Measurements from ENCODE around the gene GCNA. TPM values are rescaled to one million over a fixed set of nuclear protein-coding genes. Genes with fewer than 3 reads are reported as not detected.
"Not testable (repeated sequence)": the region's sequence is repeated elsewhere in the genome, so short reads cannot be mapped to it uniquely, and the experiment has no call there.

GCNA gene
- total RNA-seq, 1 donor = 2.6 TPM

DNA sequence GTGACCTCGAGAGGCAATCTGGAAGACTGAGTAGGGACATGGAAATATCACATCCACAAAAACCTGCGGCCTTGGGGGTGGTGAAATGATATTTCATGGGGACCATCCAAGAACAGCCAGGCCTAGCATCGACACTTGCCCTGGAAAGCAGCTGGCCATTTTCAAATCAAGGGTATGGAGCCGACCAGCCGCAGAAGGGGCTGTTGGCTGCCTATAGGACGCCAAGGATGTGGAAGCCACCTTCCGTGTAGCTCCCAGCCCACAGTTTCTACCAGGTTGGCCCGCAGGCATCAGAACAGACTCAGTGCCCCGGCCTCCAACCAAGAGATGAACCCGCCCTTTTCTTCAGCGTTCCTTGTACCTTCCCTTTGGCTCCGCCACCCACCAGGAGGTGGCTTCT, 83.7 kb downstream of the GCNA start:
- no peak overlapping the region for H3K4me3 ChIP-seq (ENCODE audit: low read depth, low read length)
- TF ChIP-seq, protein P1, sequence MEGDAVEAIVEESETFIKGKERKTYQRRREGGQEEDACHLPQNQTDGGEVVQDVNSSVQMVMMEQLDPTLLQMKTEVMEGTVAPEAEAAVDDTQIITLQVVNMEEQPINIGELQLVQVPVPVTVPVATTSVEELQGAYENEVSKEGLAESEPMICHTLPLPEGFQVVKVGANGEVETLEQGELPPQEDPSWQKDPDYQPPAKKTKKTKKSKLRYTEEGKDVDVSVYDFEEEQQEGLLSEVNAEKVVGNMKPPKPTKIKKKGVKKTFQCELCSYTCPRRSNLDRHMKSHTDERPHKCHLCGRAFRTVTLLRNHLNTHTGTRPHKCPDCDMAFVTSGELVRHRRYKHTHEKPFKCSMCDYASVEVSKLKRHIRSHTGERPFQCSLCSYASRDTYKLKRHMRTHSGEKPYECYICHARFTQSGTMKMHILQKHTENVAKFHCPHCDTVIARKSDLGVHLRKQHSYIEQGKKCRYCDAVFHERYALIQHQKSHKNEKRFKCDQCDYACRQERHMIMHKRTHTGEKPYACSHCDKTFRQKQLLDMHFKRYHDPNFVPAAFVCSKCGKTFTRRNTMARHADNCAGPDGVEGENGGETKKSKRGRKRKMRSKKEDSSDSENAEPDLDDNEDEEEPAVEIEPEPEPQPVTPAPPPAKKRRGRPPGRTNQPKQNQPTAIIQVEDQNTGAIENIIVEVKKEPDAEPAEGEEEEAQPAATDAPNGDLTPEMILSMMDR (IDR thresholded peaks at IDR 0.05; ENCODE audit: insufficient read depth, low read depth, low read length) = no peak
- DNase-seq (ENCODE audit: low read depth) = no peak

DNA sequence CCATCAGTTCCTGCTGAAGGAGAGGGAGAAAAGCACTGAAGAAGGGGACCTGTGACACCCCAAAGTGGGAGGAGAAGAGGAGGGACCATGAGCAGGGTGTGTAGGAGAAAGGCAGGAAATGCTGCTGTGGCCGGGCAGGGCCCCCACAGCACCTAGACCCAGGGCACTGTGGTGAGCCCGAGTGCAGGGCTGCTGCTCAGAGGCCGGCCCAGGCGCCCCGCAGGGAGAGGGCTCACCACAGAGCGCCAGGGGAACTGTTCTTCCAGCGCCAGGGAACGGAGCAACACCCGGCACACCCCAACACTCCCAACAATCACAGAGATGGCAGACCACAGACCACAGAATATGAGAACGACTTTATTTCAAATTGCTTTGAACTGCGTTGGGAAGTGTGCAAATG, 84.4 kb downstream of the GCNA start:
- DNase-seq (ENCODE audit: low read depth); H3K4me3 ChIP-seq (ENCODE audit: low read depth, low read length): not testable (repeated sequence)

Other genes with a start within 250 kb of the GCNA start
- 27.1 and 37.6 TPM in 2 replicates for gene TAF1, start 212.1 kb upstream of the GCNA start, total RNA-seq
- gene OGT, start 45.3 kb upstream of the GCNA start, total RNA-seq = 124 and 159 TPM in 2 replicates
- not detected in 2 replicates for gene CXCR3, start 40.1 kb downstream of the GCNA start, total RNA-seq
- not detected in 2 replicates for gene CXorf49, start 139.8 kb downstream of the GCNA start, total RNA-seq
- gene CXorf49B, start 184.9 kb downstream of the GCNA start, total RNA-seq = not detected in 2 replicates

Data from fibroblast of villous mesenchyme (primary cell).